Osteoblast (primary cell): ENCODE data around the gene SMNDC1. TPM values are rescaled to one million over a fixed set of nuclear protein-coding genes. Genes with fewer than 3 reads are reported as not detected.
"Not testable (repeated sequence)": the region's sequence is repeated elsewhere in the genome, so short reads cannot be mapped to it uniquely, and the experiment has no call there.

Experiments used
- DNase-seq: peaks from one replicate; pipeline ENCODE4 v3.0.0; 2011; ENCODE audit warnings: low spot score, mixed read lengths; ENCODE audit not compliant: insufficient read length; ENCODE audit errors: missing footprints
- H2AFZ ChIP-seq: 2 replicates; pipeline ENCODE4 v1.6.0; 2011; ENCODE audit warnings: mild to moderate bottlenecking, low read length
- H3K27ac ChIP-seq: 2 replicates; pipeline ENCODE4 v1.5.1; 2011; ENCODE audit warnings: mild to moderate bottlenecking, low read depth, low read length, moderate library complexity
- H3K27me3 ChIP-seq: 2 replicates; pipeline ENCODE4 v1.6.0; 2012; ENCODE audit warnings: mild to moderate bottlenecking, control low read depth, inconsistent platforms, low read length, moderate library complexity; ENCODE audit not compliant: insufficient read depth
- H3K36me3 ChIP-seq: 2 replicates; pipeline ENCODE4 v1.5.1; 2011; ENCODE audit warnings: mild to moderate bottlenecking, low read length, control low read depth, moderate library complexity; ENCODE audit not compliant: insufficient read depth
- H3K4me1 ChIP-seq: 2 replicates; pipeline ENCODE4 v1.5.1; 2011; ENCODE audit warnings: mild to moderate bottlenecking, low read length, control low read depth, moderate library complexity; ENCODE audit not compliant: insufficient read depth
- H3K4me2 ChIP-seq: 2 replicates; pipeline ENCODE4 v1.6.0; 2011; ENCODE audit warnings: mild to moderate bottlenecking, low read length; ENCODE audit not compliant: insufficient read depth
- H3K4me3 ChIP-seq: fragments of 200-600 bp; sonication (generic); 3 replicates; pipeline ENCODE4 v1.5.1; 2012; ENCODE audit warnings: mild to moderate bottlenecking, low read length, inconsistent platforms; ENCODE audit not compliant: insufficient read depth
- H3K79me2 ChIP-seq: 2 replicates; pipeline ENCODE4 v1.6.0; 2012; ENCODE audit warnings: mild to moderate bottlenecking, low read length, control low read depth, inconsistent platforms; ENCODE audit not compliant: insufficient read depth
- H3K9me3 ChIP-seq: 2 replicates; pipeline ENCODE4 v1.5.1; 2011; ENCODE audit warnings: low read depth, low read length, control low read depth
- H4K20me1 ChIP-seq: 2 replicates; pipeline ENCODE4 v1.6.0; 2012; ENCODE audit warnings: mild to moderate bottlenecking, low read length, control low read depth; ENCODE audit not compliant: insufficient read depth
- CTCF ChIP-seq: IDR thresholded peaks from 2 replicates; pipeline ENCODE4 v1.5.1; 2011; ENCODE audit warnings: mild to moderate bottlenecking, low read depth, low read length, moderate library complexity; ENCODE audit errors: extremely low read depth
- total RNA-seq: library from RNA; depleted of rRNA; stranded (reverse); fragments of >200 nt; gene quantifications from 2 replicates; pipeline ENCODE4 v1.2.3, GENCODE V29; 2012

The SMNDC1 gene
- total RNA-seq, 1 donor, result 6.9 TPM

- H2AFZ ChIP-seq, result peak overlapping the region; percentile 60
- peak; percentile 98 for DNase-seq
- H3K9me3 ChIP-seq, result no peaks in the 10 kb centered on the region
These were observed 31.5 kb upstream of the SMNDC1 start for GRCh38 chr10:110336111-110336721.

GRCh38 chr10:110335314-110336064 is 30.8 kb upstream of the SMNDC1 start:
- no peak for DNase-seq
- no peaks in the 10 kb centered on the region for H4K20me1 ChIP-seq
- TF ChIP-seq CTCF, result no peak
- H3K36me3 ChIP-seq, result no peaks in the 10 kb centered on the region
- H3K27me3 ChIP-seq, result no peaks in the 10 kb centered on the region
- peaks cover 5% of the 10 kb centered on the region for H3K9me3 ChIP-seq
- H3K27ac ChIP-seq, result peak overlapping the region; percentile 82
- H2AFZ ChIP-seq, result peak overlapping the region; percentile 60
- H3K4me2 ChIP-seq, result peak overlapping the region; percentile 67
- peaks cover 29% of the 10 kb centered on the region for H3K4me1 ChIP-seq
- H3K79me2 ChIP-seq, result no peaks in the 10 kb centered on the region
- peak overlapping the region; percentile 33 for H3K4me3 ChIP-seq

More at GRCh38 chr10:110336111-110336721, 31.5 kb upstream of the SMNDC1 start:
- Histone ChIP-seq H3K4me3 (peak overlapping the region; percentile 36), H3K27ac (peak overlapping the region; percentile 82), H3K27me3 (no peaks in the 10 kb centered on the region), H3K36me3 (no peaks in the 10 kb centered on the region), H4K20me1 (no peaks in the 10 kb centered on the region), H3K4me1 (peaks cover 29% of the 10 kb centered on the region), H3K4me2 (peak overlapping the region; percentile 67), H3K79me2 (no peaks in the 10 kb centered on the region)
- peak; percentile 33 for TF ChIP-seq CTCF

GRCh38 chr10:110334061-110334656 is 29.4 kb upstream of the SMNDC1 start:
- Histone ChIP-seq H3K4me3 (no peak overlapping the region), H2AFZ (peak overlapping the region; percentile 68), H4K20me1 (no peaks in the 10 kb centered on the region), H3K4me2 (no peak overlapping the region), H3K4me1 (peaks cover 29% of the 10 kb centered on the region), H3K79me2 (no peaks in the 10 kb centered on the region), H3K36me3 (no peaks in the 10 kb centered on the region), H3K27me3 (no peaks in the 10 kb centered on the region), H3K9me3 (peaks cover 7% of the 10 kb centered on the region), H3K27ac (no peak overlapping the region)
- no peak for TF ChIP-seq CTCF
- no peak for DNase-seq

GRCh38 chr10:110331226-110331795 is 26.6 kb upstream of the SMNDC1 start:
- H3K4me2 ChIP-seq, H3K27ac ChIP-seq, H3K27me3 ChIP-seq, H2AFZ ChIP-seq, DNase-seq, H3K9me3 ChIP-seq, H4K20me1 ChIP-seq, H3K4me3 ChIP-seq, H3K79me2 ChIP-seq, H3K36me3 ChIP-seq: not testable (repeated sequence)
- H3K4me1 ChIP-seq, result peaks cover 23% of the 10 kb centered on the region
